ENCODE data around the gene KCTD17.

The KCTD17 gene

DNA sequence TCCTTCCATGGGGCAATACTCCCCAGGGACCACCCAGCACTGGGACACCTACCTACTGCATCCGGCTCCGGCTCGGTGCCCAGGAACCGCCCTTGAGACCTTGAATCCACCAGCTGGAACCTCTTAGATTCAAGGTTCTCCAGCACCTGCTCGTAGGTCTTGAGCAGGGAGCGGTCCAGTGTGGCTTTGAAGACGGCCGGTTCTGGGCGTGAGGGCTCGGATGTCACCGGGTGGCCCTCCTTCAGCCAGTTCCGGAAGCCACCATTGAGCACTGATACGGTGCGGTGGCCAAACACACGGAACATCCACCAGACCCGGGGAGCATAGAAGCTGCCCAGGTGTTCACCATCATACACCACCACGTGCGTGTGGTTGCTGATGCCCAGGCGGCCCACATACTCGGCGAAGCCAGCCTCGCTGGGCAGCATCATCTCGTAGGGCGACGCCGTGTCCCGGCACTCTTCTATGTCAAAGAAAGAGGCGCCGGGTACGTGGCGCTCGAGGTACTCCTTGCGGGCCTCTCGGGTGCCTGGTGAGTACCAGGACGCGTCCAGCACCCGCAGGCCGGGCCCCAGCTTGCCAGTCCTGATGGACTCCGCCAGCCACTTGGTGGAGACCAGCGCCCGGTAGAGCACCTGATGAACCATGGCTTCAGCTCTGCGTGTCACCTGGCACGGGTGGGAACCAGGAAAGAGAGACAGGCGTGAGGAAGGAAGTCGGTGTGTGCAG lies 33.3 kb upstream of the KCTD17 start:
- no peak for DNase-seq
- TF ChIP-seq EZH2 (IDR thresholded peaks at IDR 0.05; ENCODE audit: borderline replicate concordance, low read depth, low read length, severe bottlenecking) (no peak), CTCF (IDR thresholded peaks at IDR 0.05; ENCODE audit: borderline replicate concordance, extremely low read depth, low read length, poor library complexity, severe bottlenecking) (no peak)
- Histone ChIP-seq H4K20me1 (ENCODE audit: insufficient read depth, low read length) (0 out of 2 replicates have a peak, but pooled peaks cover 6% of the 10 kb centered on the region), H3K9me3 (ENCODE audit: insufficient read depth, low read length, severe bottlenecking) (no peaks in the 10 kb centered on the region), H3K27ac (ENCODE audit: low read length) (no peak overlapping the region), H3K36me3 (ENCODE audit: insufficient read depth, low read length) (no peaks in the 10 kb centered on the region), H3K9ac (ENCODE audit: low read depth, low read length) (no peak overlapping the region), H3K79me2 (ENCODE audit: insufficient read depth, low read length) (no peaks in the 10 kb centered on the region), H3K4me1 (ENCODE audit: insufficient read depth, low read length) (no peaks in the 10 kb centered on the region), H3K27me3 (ENCODE audit: insufficient read depth, low read length, poor library complexity) (peaks cover 9% of the 10 kb centered on the region), H3K4me2 (ENCODE audit: insufficient read depth, low read length) (no peak overlapping the region), H2AFZ (ENCODE audit: low read depth, low read length) (no peak overlapping the region), H3K4me3 (ENCODE audit: low read depth in 1 of 2, low read length in 2 of 2) (no peak overlapping the region)
- ATAC-seq (ENCODE audit: insufficient read depth, low read depth), result no peak

GRCh38 chr22:37018815-37019308 lies 32.7 kb upstream of the KCTD17 start:
- H3K27ac ChIP-seq (ENCODE audit: low read length), result no peak overlapping the region
- ATAC-seq (ENCODE audit: insufficient read depth, low read depth), result no peak

GRCh38 chr22:37019309-37020191 lies 32.0 kb upstream of the KCTD17 start, which contains the start of the genes MPST and TST:
Gene MPST, plus strand, starts transcription at chr22:37019742. Its CDS starts 95 bp downstream, at chr22:37019837.
Gene TST, minus strand, starts transcription at chr22:37019447. Its CDS starts 715 bp downstream, at chr22:37018732.
- H3K9me3 ChIP-seq (ENCODE audit: insufficient read depth, low read length, severe bottlenecking), result no peaks in the 10 kb centered on the region
- 0 out of 2 replicates have a peak within 1 kb of the TSS, but pooled peaks have one; percentile 33 for H2AFZ ChIP-seq (ENCODE audit: low read depth, low read length)
- no peak within 1 kb of the TSS for H3K4me2 ChIP-seq (ENCODE audit: insufficient read depth, low read length)
- 0 out of 2 replicates have a peak, but pooled peaks cover 6% of the 10 kb centered on the region for H4K20me1 ChIP-seq (ENCODE audit: insufficient read depth, low read length)
- no peak for ATAC-seq (ENCODE audit: insufficient read depth, low read depth)
- no peak for DNase-seq
- no peaks in the 10 kb centered on the region for H3K36me3 ChIP-seq (ENCODE audit: insufficient read depth, low read length)
- no peaks in the 10 kb centered on the region for H3K79me2 ChIP-seq (ENCODE audit: insufficient read depth, low read length)
- peaks cover 9% of the 10 kb centered on the region for H3K27me3 ChIP-seq (ENCODE audit: insufficient read depth, low read length, poor library complexity)
- H3K4me1 ChIP-seq (ENCODE audit: insufficient read depth, low read length), result no peaks in the 10 kb centered on the region
- no peak within 1 kb of the TSS for H3K27ac ChIP-seq (ENCODE audit: low read length)
- H3K9ac ChIP-seq (ENCODE audit: low read depth, low read length), result no peak within 1 kb of the TSS
- TF ChIP-seq EZH2 (IDR thresholded peaks at IDR 0.05; ENCODE audit: borderline replicate concordance, low read depth, low read length, severe bottlenecking), result no peak
- TF ChIP-seq CTCF (IDR thresholded peaks at IDR 0.05; ENCODE audit: borderline replicate concordance, extremely low read depth, low read length, poor library complexity, severe bottlenecking), result no peak
- H3K4me3 ChIP-seq (ENCODE audit: low read depth in 1 of 2, low read length in 2 of 2), result no peak within 1 kb of the TSS

More at GRCh38 chr22:37018815-37019308, 32.7 kb upstream of the KCTD17 start:
- TF ChIP-seq EZH2 (IDR thresholded peaks at IDR 0.05; ENCODE audit: borderline replicate concordance, low read depth, low read length, severe bottlenecking), result no peak
- no peak for TF ChIP-seq CTCF (IDR thresholded peaks at IDR 0.05; ENCODE audit: borderline replicate concordance, extremely low read depth, low read length, poor library complexity, severe bottlenecking)
- no peak for DNase-seq
- Histone ChIP-seq H2AFZ (ENCODE audit: low read depth, low read length) (no peak overlapping the region), H3K4me2 (ENCODE audit: insufficient read depth, low read length) (no peak overlapping the region), H3K27me3 (ENCODE audit: insufficient read depth, low read length, poor library complexity) (peaks cover 9% of the 10 kb centered on the region), H3K9ac (ENCODE audit: low read depth, low read length) (no peak overlapping the region), H3K79me2 (ENCODE audit: insufficient read depth, low read length) (no peaks in the 10 kb centered on the region), H3K4me3 (ENCODE audit: low read depth in 1 of 2, low read length in 2 of 2) (no peak overlapping the region), H3K36me3 (ENCODE audit: insufficient read depth, low read length) (no peaks in the 10 kb centered on the region), H3K9me3 (ENCODE audit: insufficient read depth, low read length, severe bottlenecking) (no peaks in the 10 kb centered on the region), H4K20me1 (ENCODE audit: insufficient read depth, low read length) (0 out of 2 replicates have a peak, but pooled peaks cover 6% of the 10 kb centered on the region), H3K4me1 (ENCODE audit: insufficient read depth, low read length) (no peaks in the 10 kb centered on the region)
